Measurements from ENCODE around the gene TOR4A. TPM values are rescaled to one million over a fixed set of nuclear protein-coding genes. Genes with fewer than 3 reads are reported as not detected.

Gene TOR4A
- total RNA-seq, 1 donor from 2014 or later = 29.8 TPM

GRCh38 chr9:137307255-137308056, 29.9 kb downstream of the TOR4A start:
- DNase-seq = no peak

GRCh38 chr9:137308057-137308619, 30.6 kb downstream of the TOR4A start:
- DNase-seq = no peak

- DNase-seq = no peak
Measured at GRCh38 chr9:137309368-137310188, 32.1 kb downstream of the TOR4A start.

- DNase-seq = no peak
Measured at GRCh38 chr9:137310189-137311052, 32.9 kb downstream of the TOR4A start.

GRCh38 chr9:137311171-137311985, 33.9 kb downstream of the TOR4A start:
- peak; percentile 55 for DNase-seq

GRCh38 chr9:137311986-137312851, 34.7 kb downstream of the TOR4A start:
- DNase-seq = no peak

- no peak for DNase-seq
Measured at GRCh38 chr9:137312852-137313325, 35.4 kb downstream of the TOR4A start.

- DNase-seq = no peak
Measured at GRCh38 chr9:137313326-137313936, 35.9 kb downstream of the TOR4A start.

- no peak for DNase-seq
Measured at GRCh38 chr9:137313956-137314560, 36.5 kb downstream of the TOR4A start.

GRCh38 chr9:137314561-137315560, 37.3 kb downstream of the TOR4A start:
- no peak for DNase-seq

- no peak for DNase-seq
Measured at GRCh38 chr9:137315581-137316011, 38.1 kb downstream of the TOR4A start.

GRCh38 chr9:137316012-137316981, 38.8 kb downstream of the TOR4A start:
- DNase-seq = peak; percentile 81

GRCh38 chr9:137317021-137317717, 39.6 kb downstream of the TOR4A start:
- DNase-seq = no peak

GRCh38 chr9:137317718-137318511, 40.4 kb downstream of the TOR4A start:
- no peak for DNase-seq

- DNase-seq = no peak
Measured at GRCh38 chr9:137318602-137319001, 41.1 kb downstream of the TOR4A start.
